ENCODE data around the gene WASF3. TPM values are rescaled to one million over a fixed set of nuclear protein-coding genes. Genes with fewer than 3 reads are reported as not detected.

Gene WASF3
- total and polyA plus RNA-seq, 10 of the 15 experiments (the other 5 are each of a cell fraction or from before 2014, with no cell fraction given): under 0.01 to 0.10 (median 0.01) TPM; not detected in 7

- ATAC-seq: no peak
- RAD21 ChIA-PET (ENCODE audit: unreplicated experiment): no interaction called here
- POLR2A ChIA-PET: no interaction called here
- Histone ChIP-seq H3K27ac (ENCODE audit: control insufficient read depth, insufficient read depth) (no peak overlapping the region), H3K4me3 (no peak overlapping the region), H3K4me2 (ENCODE audit: control insufficient read depth, insufficient read depth) (no peak overlapping the region), H3K4me1 (ENCODE audit: control insufficient read depth, insufficient read depth, low read length) (no peaks in the 10 kb centered on the region), H4K20me1 (ENCODE audit: control insufficient read depth, insufficient read depth) (no peaks in the 10 kb centered on the region), H3K9me3 (replicated peaks; ENCODE audit: control insufficient read depth, insufficient read depth, low read length) (no peaks in the 10 kb centered on the region), H3K36me3 (ENCODE audit: control insufficient read depth in 2 of 2, insufficient read depth in 2 of 2, low read length in 1 of 2) (no peaks in the 10 kb centered on the region), H3K27me3 (replicated peaks in 1 of 2; ENCODE audit: control insufficient read depth in 2 of 2, insufficient read depth in 2 of 2, low read length in 1 of 2) (no peaks in the 10 kb centered on the region), H2AFZ (ENCODE audit: control insufficient read depth, low read depth, low read length) (no peak overlapping the region), H3K79me2 (ENCODE audit: control insufficient read depth, insufficient read depth, low read length) (no peaks in the 10 kb centered on the region), H3K9ac (ENCODE audit: control insufficient read depth, insufficient read depth, low read length) (no peak overlapping the region)
- FAIRE-seq: no peak
- intact Hi-C loops (cut with micrococcal nuclease; ENCODE audit: unreplicated experiment): loop anchor here (10.0 kb wide), 1 partner anchor 422 kb away; no protein-coding TSS in a partner anchor
- SMC1A ChIA-PET (ENCODE audit: uncharacterized antibody, unreplicated experiment): no interaction called here
- no TSS peak for BruUV-seq (replicated peaks)
- DNase-seq (ENCODE audit: low read depth, low spot score): no peak
- in situ Hi-C loops (cut with MboI): no loop called here
- TF ChIP-seq IKZF1 (conservative IDR thresholded peaks at IDR 0.05) (no peak), SMC3 (IDR thresholded peaks at IDR 0.05; ENCODE audit: borderline replicate concordance, low read length) (no peak), LARP7 (IDR thresholded peaks at IDR 0.05) (no peak), PAX5 (IDR thresholded peaks at IDR 0.05; ENCODE audit: borderline replicate concordance, low read depth, low read length) (no peak), CHD2 (IDR thresholded peaks at IDR 0.05; ENCODE audit: borderline replicate concordance, low read depth, low read length) (no peak)
- TF ChIP-seq, protein P1, sequence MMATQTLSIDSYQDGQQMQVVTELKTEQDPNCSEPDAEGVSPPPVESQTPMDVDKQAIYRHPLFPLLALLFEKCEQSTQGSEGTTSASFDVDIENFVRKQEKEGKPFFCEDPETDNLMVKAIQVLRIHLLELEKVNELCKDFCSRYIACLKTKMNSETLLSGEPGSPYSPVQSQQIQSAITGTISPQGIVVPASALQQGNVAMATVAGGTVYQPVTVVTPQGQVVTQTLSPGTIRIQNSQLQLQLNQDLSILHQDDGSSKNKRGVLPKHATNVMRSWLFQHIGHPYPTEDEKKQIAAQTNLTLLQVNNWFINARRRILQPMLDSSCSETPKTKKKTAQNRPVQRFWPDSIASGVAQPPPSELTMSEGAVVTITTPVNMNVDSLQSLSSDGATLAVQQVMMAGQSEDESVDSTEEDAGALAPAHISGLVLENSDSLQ (IDR thresholded peaks at IDR 0.05): no peak
- CTCF ChIA-PET: interaction anchor here (2.2 kb wide), 1 partner anchor 422 kb away, joined by 9 read pairs; no protein-coding TSS in a partner anchor
- WGBS (ENCODE audit: insufficient coverage, insufficient replicate concordance, low lambda C conversion rate, missing lambda C conversion rate): 1% methylated on average over 4 of the region's 4 CpGs
Measured at GRCh38 chr13:26606631-26607030, 49.1 kb downstream of the WASF3 start.

GRCh38 chr13:26614721-26615120 is 57.2 kb downstream of the WASF3 start:
- RAD21 ChIA-PET (ENCODE audit: unreplicated experiment): no interaction called here
- DNase-seq (ENCODE audit: low read depth, low spot score) (no peak), FAIRE-seq (no peak), ATAC-seq (no peak)
- no TSS peak for BruUV-seq (replicated peaks)
- Histone ChIP-seq H3K4me3 (no peak overlapping the region), H3K4me2 (ENCODE audit: control insufficient read depth, insufficient read depth) (no peak overlapping the region), H3K27ac (ENCODE audit: control insufficient read depth, insufficient read depth) (no peak overlapping the region), H3K79me2 (ENCODE audit: control insufficient read depth, insufficient read depth, low read length) (no peaks in the 10 kb centered on the region), H3K9ac (ENCODE audit: control insufficient read depth, insufficient read depth, low read length) (no peak overlapping the region), H3K4me1 (ENCODE audit: control insufficient read depth, insufficient read depth, low read length) (no peaks in the 10 kb centered on the region), H3K27me3 (replicated peaks in 1 of 2; ENCODE audit: control insufficient read depth in 2 of 2, insufficient read depth in 2 of 2, low read length in 1 of 2) (no peaks in the 10 kb centered on the region), H3K9me3 (replicated peaks; ENCODE audit: control insufficient read depth, insufficient read depth, low read length) (no peaks in the 10 kb centered on the region), H3K36me3 (ENCODE audit: control insufficient read depth in 2 of 2, insufficient read depth in 2 of 2, low read length in 1 of 2) (no peaks in the 10 kb centered on the region), H2AFZ (ENCODE audit: control insufficient read depth, low read depth, low read length) (no peak overlapping the region), H4K20me1 (ENCODE audit: control insufficient read depth, insufficient read depth) (no peaks in the 10 kb centered on the region)
- in situ Hi-C loops (cut with MboI): no loop called here
- CTCF ChIA-PET: interaction anchor here (1.3 kb wide), 1 partner anchor 84 kb away, joined by 3 read pairs; no protein-coding TSS in a partner anchor
- intact Hi-C loops (cut with micrococcal nuclease; ENCODE audit: unreplicated experiment): no loop called here
- 1% methylated on average over 5 of the region's 5 CpGs for WGBS (ENCODE audit: insufficient coverage, insufficient replicate concordance, low lambda C conversion rate, missing lambda C conversion rate)
- SMC1A ChIA-PET (ENCODE audit: uncharacterized antibody, unreplicated experiment): interaction anchor here (0.5 to 0.6 kb wide), 2 partner anchors 378 to 920 kb away, joined by 3 read pairs; no protein-coding TSS in a partner anchor
- TF ChIP-seq ETV6 (conservative IDR thresholded peaks at IDR 0.05 in 1 of 2, IDR thresholded peaks at IDR 0.05 in 1 of 2; ENCODE audit: borderline replicate concordance in 1 of 2, low read depth in 1 of 2) (no peak), KLF5 (IDR thresholded peaks at IDR 0.05; ENCODE audit: partially characterized antibody) (no peak), HDGF (IDR thresholded peaks at IDR 0.05) (no peak), HDAC6 (IDR thresholded peaks at IDR 0.05; ENCODE audit: unreplicated experiment) (no peak)
- POLR2A ChIA-PET: no interaction called here
